ENCODE measurements around the gene PDE1A.

Gene PDE1A

DNA sequence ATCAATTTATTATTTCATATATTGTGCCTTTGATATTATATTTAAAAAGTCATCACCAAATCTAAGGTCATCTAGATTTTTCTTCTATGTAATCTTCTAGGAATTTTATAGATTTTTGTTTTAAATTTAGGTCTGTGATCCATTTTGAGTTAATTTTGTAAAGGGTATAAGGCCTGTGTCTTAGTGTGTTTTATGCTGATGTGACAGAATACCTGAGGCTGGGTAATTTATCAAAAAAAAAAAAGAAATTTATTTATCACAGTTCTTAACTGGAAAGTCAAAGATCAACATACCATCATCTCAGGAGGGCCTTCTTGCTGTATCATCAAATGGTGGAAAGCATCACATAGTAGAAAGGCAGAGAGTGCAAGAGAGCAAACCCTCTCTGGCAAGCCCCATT, 216.2 kb downstream of the PDE1A start:
- in situ Hi-C loops (cut with HindIII; ENCODE audit: low sequenced_read_pairs), result no loop called here
- H3K4me3 ChIP-seq (ENCODE audit: low read depth, low read length), result no peak overlapping the region
- DNase-seq (ENCODE audit: low read depth), result no peak
- TF ChIP-seq, protein P1, sequence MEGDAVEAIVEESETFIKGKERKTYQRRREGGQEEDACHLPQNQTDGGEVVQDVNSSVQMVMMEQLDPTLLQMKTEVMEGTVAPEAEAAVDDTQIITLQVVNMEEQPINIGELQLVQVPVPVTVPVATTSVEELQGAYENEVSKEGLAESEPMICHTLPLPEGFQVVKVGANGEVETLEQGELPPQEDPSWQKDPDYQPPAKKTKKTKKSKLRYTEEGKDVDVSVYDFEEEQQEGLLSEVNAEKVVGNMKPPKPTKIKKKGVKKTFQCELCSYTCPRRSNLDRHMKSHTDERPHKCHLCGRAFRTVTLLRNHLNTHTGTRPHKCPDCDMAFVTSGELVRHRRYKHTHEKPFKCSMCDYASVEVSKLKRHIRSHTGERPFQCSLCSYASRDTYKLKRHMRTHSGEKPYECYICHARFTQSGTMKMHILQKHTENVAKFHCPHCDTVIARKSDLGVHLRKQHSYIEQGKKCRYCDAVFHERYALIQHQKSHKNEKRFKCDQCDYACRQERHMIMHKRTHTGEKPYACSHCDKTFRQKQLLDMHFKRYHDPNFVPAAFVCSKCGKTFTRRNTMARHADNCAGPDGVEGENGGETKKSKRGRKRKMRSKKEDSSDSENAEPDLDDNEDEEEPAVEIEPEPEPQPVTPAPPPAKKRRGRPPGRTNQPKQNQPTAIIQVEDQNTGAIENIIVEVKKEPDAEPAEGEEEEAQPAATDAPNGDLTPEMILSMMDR (IDR thresholded peaks at IDR 0.05; ENCODE audit: low read depth, low read length, missing control alignments), result no peak

DNA sequence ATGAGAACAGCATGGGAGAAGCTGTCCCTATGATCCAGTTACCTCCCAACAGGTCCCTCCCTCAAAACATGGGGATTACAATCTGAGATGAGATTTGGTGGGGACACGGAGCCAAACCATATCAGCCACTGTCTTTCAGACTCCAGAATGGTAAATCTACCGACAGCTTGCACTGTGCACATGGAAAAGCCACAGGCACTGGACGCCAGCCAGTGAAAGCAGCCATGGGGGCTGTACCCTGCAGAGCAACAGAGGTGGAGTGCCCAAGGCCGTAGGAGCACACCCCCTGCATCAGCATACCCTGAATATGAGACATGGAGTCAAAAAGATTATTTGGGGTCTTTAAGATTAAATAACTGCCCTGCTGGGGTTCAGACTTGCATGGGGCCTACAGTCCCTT, 218.4 kb downstream of the PDE1A start:
- no peak for DNase-seq (ENCODE audit: low read depth)
- in situ Hi-C loops (cut with HindIII; ENCODE audit: low sequenced_read_pairs), result no loop called here
- TF ChIP-seq, protein P1 (IDR thresholded peaks at IDR 0.05; ENCODE audit: low read depth, low read length, missing control alignments), result no peak
- no peak overlapping the region for H3K4me3 ChIP-seq (ENCODE audit: low read depth, low read length)

DNA sequence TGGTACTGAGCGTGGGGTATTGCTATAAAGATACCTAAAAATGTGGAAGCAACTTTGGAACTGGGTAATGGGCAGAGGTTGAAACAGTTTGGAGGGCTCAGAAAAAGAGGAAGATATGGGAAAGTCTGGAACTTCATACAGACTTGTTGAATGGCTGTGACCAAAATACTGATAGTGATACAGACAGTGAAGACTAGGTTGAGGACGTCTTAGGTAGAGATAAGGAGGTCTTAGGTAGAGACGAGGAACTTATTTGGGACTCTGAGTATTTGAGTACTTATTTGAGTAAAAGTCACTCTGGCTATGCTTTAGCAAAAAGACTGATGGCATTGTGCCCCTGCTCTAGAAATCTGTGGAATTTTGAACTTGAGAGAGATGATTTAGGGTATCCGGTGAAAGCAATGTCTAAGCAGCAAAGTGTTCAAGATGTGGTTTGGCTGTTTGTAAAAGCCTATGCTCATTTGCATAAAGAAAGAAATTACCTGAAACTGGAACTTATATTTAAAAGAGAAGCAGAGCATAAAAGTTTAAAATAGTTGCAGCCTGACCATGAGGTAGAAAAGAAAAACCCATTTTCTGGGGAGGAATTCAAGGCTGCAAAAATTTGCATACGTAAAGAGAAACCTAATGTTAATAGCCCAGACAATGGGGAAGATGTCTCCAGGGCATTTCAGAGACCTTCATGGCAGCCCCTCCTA, 219.6 kb downstream of the PDE1A start:
- H3K4me3 ChIP-seq (ENCODE audit: low read depth, low read length), result no peak overlapping the region
- DNase-seq (ENCODE audit: low read depth), result peak; percentile 8
- TF ChIP-seq, protein P1 (IDR thresholded peaks at IDR 0.05; ENCODE audit: low read depth, low read length, missing control alignments), result no peak
- in situ Hi-C loops (cut with HindIII; ENCODE audit: low sequenced_read_pairs), result no loop called here

- no peak for DNase-seq (ENCODE audit: low read depth)
- TF ChIP-seq, protein P1 (IDR thresholded peaks at IDR 0.05; ENCODE audit: low read depth, low read length, missing control alignments), result no peak
- in situ Hi-C loops (cut with HindIII; ENCODE audit: low sequenced_read_pairs), result loop anchor here (25.0 kb wide), 1 partner anchor 465 kb away; no protein-coding TSS in a partner anchor
- H3K4me3 ChIP-seq (ENCODE audit: low read depth, low read length), result no peak overlapping the region
These were observed 229.3 kb downstream of the PDE1A start for GRCh38 chr2:182197529-182197928.

DNA sequence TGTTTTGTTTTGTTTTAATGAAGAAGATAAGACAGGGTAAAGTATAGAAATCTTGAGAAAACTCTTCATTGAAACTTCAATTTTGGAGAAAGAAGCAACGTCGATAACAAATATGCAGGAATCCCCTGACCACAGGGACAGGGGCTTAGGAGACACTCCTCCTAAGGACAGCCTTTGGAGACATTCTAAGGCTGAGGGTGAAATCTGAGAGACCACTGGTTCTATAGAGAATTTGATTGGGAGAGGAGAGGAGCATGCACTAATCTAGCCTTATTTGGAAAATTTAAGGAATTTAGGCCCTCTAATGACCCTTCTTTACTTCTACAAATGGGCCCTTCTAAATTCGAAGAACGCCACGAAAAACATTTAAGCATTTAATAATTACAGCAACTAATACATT, 233.5 kb downstream of the PDE1A start:
- no peak for DNase-seq (ENCODE audit: low read depth)
- TF ChIP-seq, protein P1 (IDR thresholded peaks at IDR 0.05; ENCODE audit: low read depth, low read length, missing control alignments), result no peak
- in situ Hi-C loops (cut with HindIII; ENCODE audit: low sequenced_read_pairs), result loop anchor here (25.0 kb wide), 1 partner anchor 469 kb away; no protein-coding TSS in a partner anchor
- H3K4me3 ChIP-seq (ENCODE audit: low read depth, low read length), result no peak overlapping the region

DNA sequence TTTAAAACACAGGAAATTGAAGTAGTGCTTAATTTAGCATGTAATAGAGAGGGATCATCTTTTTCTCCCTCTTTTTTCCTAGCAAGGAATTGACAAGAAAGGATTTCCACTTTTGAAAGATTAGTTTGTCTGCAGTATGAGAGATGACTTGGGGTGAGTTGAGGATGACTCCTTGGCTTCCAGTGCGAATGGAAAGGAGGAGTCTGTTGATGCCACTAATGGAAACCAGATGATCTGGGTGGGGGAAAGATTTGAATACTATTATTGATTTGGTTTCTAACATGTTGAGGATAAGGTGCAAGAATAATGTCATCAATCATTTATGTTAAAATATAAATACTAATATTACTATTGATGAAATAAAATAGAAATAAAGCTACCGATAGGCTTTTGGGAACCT, 235.8 kb downstream of the PDE1A start:
- TF ChIP-seq, protein P1 (IDR thresholded peaks at IDR 0.05; ENCODE audit: low read depth, low read length, missing control alignments), result no peak
- H3K4me3 ChIP-seq (ENCODE audit: low read depth, low read length), result no peak overlapping the region
- no peak for DNase-seq (ENCODE audit: low read depth)
- in situ Hi-C loops (cut with HindIII; ENCODE audit: low sequenced_read_pairs), result loop anchor here (25.0 kb wide), 1 partner anchor 471 kb away; no protein-coding TSS in a partner anchor
